ENCODE results near the gene LRIT2. TPM values are rescaled to one million over a fixed set of nuclear protein-coding genes. Genes with fewer than 3 reads are reported as not detected.

The LRIT2 gene
- total RNA-seq, 2 experiments from 2014 or later = not detected

Other genes with a start within 250 kb of the LRIT2 start
- 100 to 1,000 TPM; 121 to 178 TPM for gene GHITM, start 86.0 kb downstream of the LRIT2 start, total RNA-seq
- gene GPR15LG, start 51.7 kb downstream of the LRIT2 start, total RNA-seq = not detected
- gene CDHR1, start 31.0 kb downstream of the LRIT2 start, total RNA-seq = 1 to 10 TPM in 1 of 2 experiments, under 1 TPM in 1; 0.62 to 1.1 TPM
- not detected for gene LRIT1, start 16.0 kb upstream of the LRIT2 start, total RNA-seq
- gene RGR, start 19.5 kb upstream of the LRIT2 start, total RNA-seq = not detected
- 10 to 100 TPM; 61.2 to 85.2 TPM for gene CCSER2, start 103.0 kb upstream of the LRIT2 start, total RNA-seq